ENCODE results near the gene CHMP3. TPM values are rescaled to one million over a fixed set of nuclear protein-coding genes. Genes with fewer than 3 reads are reported as not detected.
A peak's percentile ranks its signal among the peaks of the same experiment; 100 is the strongest.
"Not testable (repeated sequence)": the region's sequence is repeated elsewhere in the genome, so short reads cannot be mapped to it uniquely, and the experiment has no call there.

The CHMP3 gene
- total RNA-seq, 2 donors from 2014 or later, result 59.6 to 60.2 TPM

GRCh38 chr2:86545296-86545924, 17.8 kb downstream of the CHMP3 start:
- not testable (repeated sequence) for H3K4me3 Mint-ChIP-seq; H3K9me3 Mint-ChIP-seq; ATAC-seq (replicated peaks in 1 of 2); DNase-seq; H3K27me3 Mint-ChIP-seq (ENCODE audit: low read depth); H3K27ac Mint-ChIP-seq
- peaks cover 10% of the 10 kb centered on the region for H3K4me1 Mint-ChIP-seq (ENCODE audit: low read depth)
- H3K36me3 Mint-ChIP-seq (ENCODE audit: insufficient read depth in 2 of 2), result peaks cover 13 to 34% of the 10 kb centered on the region in 2 donors

GRCh38 chr2:86544278-86545099, 18.8 kb downstream of the CHMP3 start:
- not testable (repeated sequence) for H3K9me3 Mint-ChIP-seq; H3K27me3 Mint-ChIP-seq (ENCODE audit: low read depth); H3K27ac Mint-ChIP-seq; DNase-seq; ATAC-seq (replicated peaks in 1 of 2); H3K4me3 Mint-ChIP-seq
- Mint-ChIP-seq H3K4me1 (ENCODE audit: low read depth) (peaks cover 10% of the 10 kb centered on the region), H3K36me3 (ENCODE audit: insufficient read depth in 2 of 2) (peaks cover 13 to 32% of the 10 kb centered on the region in 2 donors)

- peaks cover 10% of the 10 kb centered on the region for H3K4me1 Mint-ChIP-seq (ENCODE audit: low read depth)
Observed at GRCh38 chr2:86543793-86544192, 19.4 kb downstream of the CHMP3 start.

GRCh38 chr2:86543335-86543734, 19.9 kb downstream of the CHMP3 start:
- Mint-ChIP-seq H3K4me3 (no peak overlapping the region), H3K4me1 (ENCODE audit: low read depth) (peaks cover 10% of the 10 kb centered on the region), H3K27me3 (ENCODE audit: low read depth) (no peaks in the 10 kb centered on the region), H3K36me3 (ENCODE audit: insufficient read depth in 2 of 2) (peaks cover 13 to 29% of the 10 kb centered on the region in 2 donors), H3K27ac (no peak overlapping the region), H3K9me3 (peaks cover 0 to 3% of the 10 kb centered on the region in 2 donors)
- DNase-seq (no peak), ATAC-seq (replicated peaks in 1 of 2) (no peak)

More at GRCh38 chr2:86543793-86544192, 19.4 kb downstream of the CHMP3 start:
- H3K27me3 Mint-ChIP-seq (ENCODE audit: low read depth), result no peaks in the 10 kb centered on the region
- ATAC-seq (replicated peaks in 1 of 2), result no peak
- peaks cover 15 to 32% of the 10 kb centered on the region in 2 donors for H3K36me3 Mint-ChIP-seq (ENCODE audit: insufficient read depth in 2 of 2)
- H3K9me3 Mint-ChIP-seq, result peaks cover 0 to 3% of the 10 kb centered on the region in 2 donors
- no peak overlapping the region for H3K4me3 Mint-ChIP-seq
- peak overlapping the region; percentile 8 for H3K27ac Mint-ChIP-seq
- DNase-seq, result no peak

- Mint-ChIP-seq H3K27me3 (ENCODE audit: low read depth) (no peaks in the 10 kb centered on the region), H3K27ac (no peak overlapping the region), H3K9me3 (peaks cover 0 to 3% of the 10 kb centered on the region in 2 donors), H3K36me3 (ENCODE audit: insufficient read depth in 2 of 2) (peaks cover 9 to 27% of the 10 kb centered on the region in 2 donors), H3K4me3 (no peak overlapping the region), H3K4me1 (ENCODE audit: low read depth) (peaks cover 6% of the 10 kb centered on the region)
- DNase-seq, result no peak
- no peak for ATAC-seq (replicated peaks in 1 of 2)
Observed at GRCh38 chr2:86542814-86543213, 20.4 kb downstream of the CHMP3 start.

GRCh38 chr2:86541334-86541733, 21.9 kb downstream of the CHMP3 start:
- Mint-ChIP-seq H3K9me3 (peaks cover 3% of the 10 kb centered on the region in 2 donors), H3K36me3 (ENCODE audit: insufficient read depth in 2 of 2) (peaks cover 13 to 24% of the 10 kb centered on the region in 2 donors), H3K4me1 (ENCODE audit: low read depth) (peaks cover 10% of the 10 kb centered on the region), H3K27ac (peak overlapping the region; percentile 3), H3K27me3 (ENCODE audit: low read depth) (no peaks in the 10 kb centered on the region), H3K4me3 (no peak overlapping the region)
- ATAC-seq (replicated peaks in 1 of 2), result no peak
- DNase-seq, result no peak

GRCh38 chr2:86533589-86533988, 29.7 kb downstream of the CHMP3 start:
- ATAC-seq (replicated peaks in 1 of 2) (no peak), DNase-seq (no peak)
- H3K9me3 Mint-ChIP-seq, result peaks cover 12% of the 10 kb centered on the region in 2 donors
- no peak overlapping the region for H3K4me3 Mint-ChIP-seq
- H3K27ac Mint-ChIP-seq, result no peak overlapping the region
- peaks cover 15 to 29% of the 10 kb centered on the region in 2 donors for H3K36me3 Mint-ChIP-seq (ENCODE audit: insufficient read depth in 2 of 2)
- H3K4me1 Mint-ChIP-seq (ENCODE audit: low read depth), result peaks cover 23% of the 10 kb centered on the region
- no peaks in the 10 kb centered on the region for H3K27me3 Mint-ChIP-seq (ENCODE audit: low read depth)

- ATAC-seq (replicated peaks in 1 of 2) (no peak), DNase-seq (no peak)
- H3K27me3 Mint-ChIP-seq (ENCODE audit: low read depth), result no peaks in the 10 kb centered on the region
- H3K36me3 Mint-ChIP-seq (ENCODE audit: insufficient read depth in 2 of 2), result peaks cover 1 to 8% of the 10 kb centered on the region in 2 donors
- H3K4me3 Mint-ChIP-seq, result no peak overlapping the region
- H3K4me1 Mint-ChIP-seq (ENCODE audit: low read depth), result peaks cover 5% of the 10 kb centered on the region
- no peak overlapping the region for H3K27ac Mint-ChIP-seq
- peaks cover 0 to 1% of the 10 kb centered on the region in 2 donors for H3K9me3 Mint-ChIP-seq
Observed at GRCh38 chr2:86525421-86526340, 37.6 kb downstream of the CHMP3 start.

GRCh38 chr2:86523491-86523890, 39.8 kb downstream of the CHMP3 start:
- peaks cover 8 to 9% of the 10 kb centered on the region in 2 donors for H3K36me3 Mint-ChIP-seq (ENCODE audit: insufficient read depth in 2 of 2)
- H3K27me3 Mint-ChIP-seq (ENCODE audit: low read depth), result no peaks in the 10 kb centered on the region
- H3K9me3 Mint-ChIP-seq, result peaks cover 2 to 8% of the 10 kb centered on the region in 2 donors
- H3K4me1 Mint-ChIP-seq (ENCODE audit: low read depth), result no peaks in the 10 kb centered on the region
- H3K4me3 Mint-ChIP-seq, result no peak overlapping the region
- ATAC-seq (replicated peaks in 1 of 2) (no peak), DNase-seq (no peak)
- H3K27ac Mint-ChIP-seq, result no peak overlapping the region

GRCh38 chr2:86522711-86523110, 40.5 kb downstream of the CHMP3 start:
- Mint-ChIP-seq H3K27ac (no peak overlapping the region), H3K4me3 (no peak overlapping the region), H3K27me3 (ENCODE audit: low read depth) (no peaks in the 10 kb centered on the region), H3K36me3 (ENCODE audit: insufficient read depth in 2 of 2) (peaks cover 2 to 9% of the 10 kb centered on the region in 2 donors), H3K9me3 (peaks cover 2 to 8% of the 10 kb centered on the region in 2 donors), H3K4me1 (ENCODE audit: low read depth) (no peaks in the 10 kb centered on the region)
- ATAC-seq (replicated peaks in 1 of 2) (no peak), DNase-seq (no peak)

GRCh38 chr2:86521922-86522321, 41.3 kb downstream of the CHMP3 start:
- Mint-ChIP-seq H3K36me3 (ENCODE audit: insufficient read depth in 2 of 2) (peaks cover 2 to 9% of the 10 kb centered on the region in 2 donors), H3K27ac (no peak overlapping the region), H3K27me3 (ENCODE audit: low read depth) (no peaks in the 10 kb centered on the region), H3K9me3 (peaks cover 2 to 8% of the 10 kb centered on the region in 2 donors), H3K4me3 (no peak overlapping the region), H3K4me1 (ENCODE audit: low read depth) (no peaks in the 10 kb centered on the region)
- ATAC-seq (replicated peaks in 1 of 2) (no peak), DNase-seq (no peak)

- ATAC-seq (replicated peaks in 1 of 2) (no peak), DNase-seq (no peak)
- H3K36me3 Mint-ChIP-seq (ENCODE audit: insufficient read depth in 2 of 2), result peaks cover 0 to 9% of the 10 kb centered on the region in 2 donors
- no peak overlapping the region for H3K27ac Mint-ChIP-seq
- H3K4me3 Mint-ChIP-seq, result no peak overlapping the region
- no peaks in the 10 kb centered on the region for H3K4me1 Mint-ChIP-seq (ENCODE audit: low read depth)
- H3K9me3 Mint-ChIP-seq, result peaks cover 2 to 8% of the 10 kb centered on the region in 2 donors
- no peaks in the 10 kb centered on the region for H3K27me3 Mint-ChIP-seq (ENCODE audit: low read depth)
Observed at GRCh38 chr2:86520153-86520552, 43.1 kb downstream of the CHMP3 start.
